ENCODE measurements around the gene VPS13D.

GRCh38 chr1:12320486-12320885 lies 90.7 kb downstream of the VPS13D start:
- TF ChIP-seq YY1 (IDR thresholded peaks at IDR 0.05; ENCODE audit: insufficient read depth, insufficient read length): no peak
- TF ChIP-seq SUZ12 (IDR thresholded peaks at IDR 0.05; ENCODE audit: extremely low read depth, insufficient read depth, insufficient read length): no peak
- TF ChIP-seq ZNF274 (IDR thresholded peaks at IDR 0.05; ENCODE audit: low read depth, low read length): no peak

Measured in NT2/D1 (cell line).